HepG2 (cell line): ENCODE measurements around the gene STX1B. TPM values are rescaled to one million over a fixed set of nuclear protein-coding genes. Genes with fewer than 3 reads are reported as not detected.

ENCODE experiments used
- AHDC1 ChIP-seq: sonication (generic); formaldehyde crosslinking; IDR thresholded peaks from 2 replicates; pipeline ENCODE4 v1.5.1; 2020; ENCODE audit warnings: mild to moderate bottlenecking, missing genetic modification reagents, borderline replicate concordance
- ATF7 ChIP-seq, 2 experiments: fragments of 450-650 bp in 1 of 2; sonication (generic) in 1 of 2; formaldehyde crosslinking in 1 of 2; IDR thresholded peaks; 2 replicates each; pipeline versions ENCODE4 v1.4.0 to v1.6.1; 2016 to 2020; ENCODE audit warnings: antibody characterized with exemption in 1 of 2, mild to moderate bottlenecking in 1 of 2, missing genetic modification reagents in 1 of 2
- BHLHE40 ChIP-seq: IDR thresholded peaks from 2 replicates; pipeline ENCODE4 v1.6.1; 2011; ENCODE audit warnings: low read length, improper control_type of control experiment
- DMTF1 ChIP-seq: sonication (generic); formaldehyde crosslinking; IDR thresholded peaks from 2 replicates; pipeline ENCODE4 v1.4.0; 2020; ENCODE audit warnings: mild to moderate bottlenecking, missing genetic modification reagents
- EED ChIP-seq: sonication (generic); formaldehyde crosslinking; IDR thresholded peaks from 2 replicates; pipeline ENCODE4 v1.5.0; 2020; ENCODE audit warnings: mild to moderate bottlenecking, missing genetic modification reagents
- ETV6 ChIP-seq: sonication (generic); formaldehyde crosslinking; conservative IDR thresholded peaks from 2 replicates; pipeline ENCODE4 v1.4.0; 2020; ENCODE audit warnings: missing genetic modification reagents
- NFYB ChIP-seq: sonication (generic); formaldehyde crosslinking; IDR thresholded peaks from 2 replicates; pipeline ENCODE4 v1.4.0; 2020; ENCODE audit warnings: missing genetic modification reagents
- PLSCR1 ChIP-seq: sonication (generic); formaldehyde crosslinking; IDR thresholded peaks from 2 replicates; pipeline ENCODE4 v1.5.0; 2020; ENCODE audit warnings: missing genetic modification reagents, mild to moderate bottlenecking, borderline replicate concordance
- SRSF1 ChIP-seq: fragments of 200-400 bp; formaldehyde crosslinking; optimal IDR thresholded peaks from 2 replicates; pipeline ENCODE3; 2017; ENCODE audit warnings: mild to moderate bottlenecking, low read depth, low read length, moderate library complexity
- ZNF263 ChIP-seq: sonication (generic); formaldehyde crosslinking; IDR thresholded peaks from 2 replicates; pipeline ENCODE4 v1.4.0; 2020; ENCODE audit warnings: missing genetic modification reagents
- ZNF460 ChIP-seq: sonication (generic); formaldehyde crosslinking; IDR thresholded peaks from 2 replicates; pipeline ENCODE4 v1.5.1; 2020; ENCODE audit warnings: missing genetic modification reagents, mild to moderate bottlenecking, borderline replicate concordance
- ZNF577 ChIP-seq: sonication (generic); formaldehyde crosslinking; IDR thresholded peaks from 2 replicates; pipeline ENCODE4 v1.4.0; 2020; ENCODE audit warnings: mild to moderate bottlenecking, low read depth, missing genetic modification reagents, borderline replicate concordance
- ZNF709 ChIP-seq: sonication (generic); formaldehyde crosslinking; IDR thresholded peaks from 2 replicates; pipeline ENCODE4 v1.5.0; 2020; ENCODE audit warnings: mild to moderate bottlenecking, missing genetic modification reagents
- polyA plus RNA-seq, 8 experiments: library from polyadenylated mRNA; depleted of rRNA in 3 of 8; stranded (reverse) in 7 of 8; unstranded in 1 of 8; fragments of >200 nt; fragmentation: Illumina TruSeq in 4 of 8; extraction: Trizol in 4 of 8; gene quantifications; 2 replicates each; pipeline versions ENCODE4 v1.2.1 to v1.2.3, GENCODE V29; 2011 to 2016; ENCODE audit warnings: low read depth in 4 of 8, missing spikeins in 1 of 8, mixed read lengths in 1 of 8; ENCODE audit not compliant: insufficient read depth in 1 of 8
- total RNA-seq, 5 experiments: library from RNA; depleted of rRNA; stranded (reverse); fragments of >200 nt; fragmentation: Illumina TruSeq; extraction: Trizol; gene quantifications; 2 replicates each; pipeline ENCODE4 v1.2.3, GENCODE V29; 2016; ENCODE audit warnings: low read depth in 1 of 5
- TF ChIP-seq, protein P1 (sequence below): IDR thresholded peaks from 2 replicates; pipeline ENCODE4 v1.4.0; 2020; ENCODE audit warnings: mild to moderate bottlenecking, missing genetic modification reagents

The STX1B gene
- total and polyA plus RNA-seq, 2 of the 13 experiments (the other 11 are each of a cell fraction or from before 2014, with no cell fraction given), result 2.1 to 3.0 TPM

GRCh38 chr16:30997725-30998711, 12.4 kb downstream of the STX1B start (continued):
- TF ChIP-seq, protein P1, sequence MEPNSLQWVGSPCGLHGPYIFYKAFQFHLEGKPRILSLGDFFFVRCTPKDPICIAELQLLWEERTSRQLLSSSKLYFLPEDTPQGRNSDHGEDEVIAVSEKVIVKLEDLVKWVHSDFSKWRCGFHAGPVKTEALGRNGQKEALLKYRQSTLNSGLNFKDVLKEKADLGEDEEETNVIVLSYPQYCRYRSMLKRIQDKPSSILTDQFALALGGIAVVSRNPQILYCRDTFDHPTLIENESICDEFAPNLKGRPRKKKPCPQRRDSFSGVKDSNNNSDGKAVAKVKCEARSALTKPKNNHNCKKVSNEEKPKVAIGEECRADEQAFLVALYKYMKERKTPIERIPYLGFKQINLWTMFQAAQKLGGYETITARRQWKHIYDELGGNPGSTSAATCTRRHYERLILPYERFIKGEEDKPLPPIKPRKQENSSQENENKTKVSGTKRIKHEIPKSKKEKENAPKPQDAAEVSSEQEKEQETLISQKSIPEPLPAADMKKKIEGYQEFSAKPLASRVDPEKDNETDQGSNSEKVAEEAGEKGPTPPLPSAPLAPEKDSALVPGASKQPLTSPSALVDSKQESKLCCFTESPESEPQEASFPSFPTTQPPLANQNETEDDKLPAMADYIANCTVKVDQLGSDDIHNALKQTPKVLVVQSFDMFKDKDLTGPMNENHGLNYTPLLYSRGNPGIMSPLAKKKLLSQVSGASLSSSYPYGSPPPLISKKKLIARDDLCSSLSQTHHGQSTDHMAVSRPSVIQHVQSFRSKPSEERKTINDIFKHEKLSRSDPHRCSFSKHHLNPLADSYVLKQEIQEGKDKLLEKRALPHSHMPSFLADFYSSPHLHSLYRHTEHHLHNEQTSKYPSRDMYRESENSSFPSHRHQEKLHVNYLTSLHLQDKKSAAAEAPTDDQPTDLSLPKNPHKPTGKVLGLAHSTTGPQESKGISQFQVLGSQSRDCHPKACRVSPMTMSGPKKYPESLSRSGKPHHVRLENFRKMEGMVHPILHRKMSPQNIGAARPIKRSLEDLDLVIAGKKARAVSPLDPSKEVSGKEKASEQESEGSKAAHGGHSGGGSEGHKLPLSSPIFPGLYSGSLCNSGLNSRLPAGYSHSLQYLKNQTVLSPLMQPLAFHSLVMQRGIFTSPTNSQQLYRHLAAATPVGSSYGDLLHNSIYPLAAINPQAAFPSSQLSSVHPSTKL (CRISPR knock-in tag), result 0 out of 2 replicates have a peak, but pooled peaks have one; percentile 11
- TF ChIP-seq DMTF1 (CRISPR knock-in tag), result 0 out of 2 replicates have a peak, but pooled peaks have one; percentile 15
- no peak for TF ChIP-seq ZNF460
- no peak for TF ChIP-seq ZNF577 (CRISPR knock-in tag)
- no peak for TF ChIP-seq PLSCR1 (CRISPR knock-in tag)
- 0 out of 2 replicates have a peak, but pooled peaks have one; percentile 18 for TF ChIP-seq BHLHE40
- TF ChIP-seq AHDC1 (CRISPR knock-in tag), result peak; percentile 59; the same call in 1 of the 2 replicates
- TF ChIP-seq SRSF1, result peak; percentile 7
- TF ChIP-seq ATF7 (IDR thresholded peaks at IDR 0.05), result no peak
- no peak; the same call in 1 of the 2 replicates for TF ChIP-seq ATF7 (CRISPR knock-in tag; IDR thresholded peaks at IDR 0.05)
- TF ChIP-seq EED, result 0 out of 2 replicates have a peak, but pooled peaks have one; percentile 9
- TF ChIP-seq ZNF709 (CRISPR knock-in tag), result peak; percentile 47; the same call in 1 of the 2 replicates
- TF ChIP-seq ETV6, result no peak
- peak; percentile 96 for TF ChIP-seq ZNF263 (CRISPR knock-in tag)
- TF ChIP-seq NFYB (CRISPR knock-in tag), result peak; percentile 19; the same call in 1 of the 2 replicates
